ENCODE measurements around the gene UBR4.
"Not testable (repeated sequence)": the region's sequence is repeated elsewhere in the genome, so short reads cannot be mapped to it uniquely, and the experiment has no call there.

UBR4 gene

GRCh38 chr1:19209990-19210771, at the start of gene UBR4:
Gene UBR4, minus strand, starts transcription at chr1:19210266. Its CDS starts 18 bp downstream, at chr1:19210248.
- peak; percentile 89 for DNase-seq (ENCODE audit: low spot score)

- no peak for DNase-seq (ENCODE audit: low spot score)
Observed at GRCh38 chr1:19258353-19258752, 48.3 kb upstream of the UBR4 start.

- no peak for DNase-seq (ENCODE audit: low spot score)
Observed at GRCh38 chr1:19257178-19257914, 47.3 kb upstream of the UBR4 start.

GRCh38 chr1:19256301-19256700, 46.2 kb upstream of the UBR4 start:
- DNase-seq (ENCODE audit: low spot score): not testable (repeated sequence)

- DNase-seq (ENCODE audit: low spot score): no peak
Observed at GRCh38 chr1:19255288-19255687, 45.2 kb upstream of the UBR4 start.

GRCh38 chr1:19254416-19254815, 44.4 kb upstream of the UBR4 start:
- DNase-seq (ENCODE audit: low spot score): peak; percentile 23

GRCh38 chr1:19251305-19252196, 41.5 kb upstream of the UBR4 start, which contains the start of the genes EMC1 and MRTO4:
Gene EMC1, minus strand, starts transcription at chr1:19251524. Its CDS starts 15 bp downstream, at chr1:19251509.
Gene MRTO4, plus strand, starts transcription at chr1:19251805. Its CDS starts 31 bp downstream, at chr1:19251836.
- peak; percentile 75 for DNase-seq (ENCODE audit: low spot score)

- no peak for DNase-seq (ENCODE audit: low spot score)
Observed at GRCh38 chr1:19250629-19251304, 40.7 kb upstream of the UBR4 start.

- DNase-seq (ENCODE audit: low spot score): peak; percentile 43
Observed at GRCh38 chr1:19240673-19241538, 30.8 kb upstream of the UBR4 start.

- no peak for DNase-seq (ENCODE audit: low spot score)
Observed at GRCh38 chr1:19239876-19240275, 29.8 kb upstream of the UBR4 start.

GRCh38 chr1:19234224-19234623, 24.2 kb upstream of the UBR4 start:
- DNase-seq (ENCODE audit: low spot score): no peak

GRCh38 chr1:19232524-19232846, 22.4 kb upstream of the UBR4 start:
- DNase-seq (ENCODE audit: low spot score): no peak

- peak; percentile 59 for DNase-seq (ENCODE audit: low spot score)
Observed at GRCh38 chr1:19231736-19232523, 21.9 kb upstream of the UBR4 start.

GRCh38 chr1:19229828-19230325, 19.8 kb upstream of the UBR4 start:
- no peak for DNase-seq (ENCODE audit: low spot score)

GRCh38 chr1:19229229-19229628, 19.2 kb upstream of the UBR4 start:
- peak; percentile 31 for DNase-seq (ENCODE audit: low spot score)

- no peak for DNase-seq (ENCODE audit: low spot score)
Observed at GRCh38 chr1:19222979-19223824, 13.1 kb upstream of the UBR4 start.

- no peak for DNase-seq (ENCODE audit: low spot score)
Observed at GRCh38 chr1:19222573-19222972, 12.5 kb upstream of the UBR4 start.

GRCh38 chr1:19220991-19221390, 10.9 kb upstream of the UBR4 start:
- no peak for DNase-seq (ENCODE audit: low spot score)

Measured in globus pallidus (tissue), 1 donor.